HUES48 (cell line): Measurements from ENCODE around the gene IL26.

Experiments used
- H3K27ac ChIP-seq: one replicate; pipeline ENCODE4 v1.7.0; 2013; ENCODE audit warnings: low read depth, low read length, inconsistent platforms
- H3K27me3 ChIP-seq: 2 replicates; pipeline ENCODE4 v1.6.1; 2013; ENCODE audit warnings: mild to moderate bottlenecking, low read length; ENCODE audit not compliant: control insufficient read depth, insufficient read depth
- H3K36me3 ChIP-seq: 2 replicates; pipeline ENCODE4 v1.6.1; 2013; ENCODE audit warnings: low read length; ENCODE audit not compliant: control insufficient read depth, insufficient read depth
- H3K4me1 ChIP-seq: 2 replicates; pipeline ENCODE4 v1.6.1; 2013; ENCODE audit warnings: mild to moderate bottlenecking, low read length; ENCODE audit not compliant: control insufficient read depth, insufficient read depth
- H3K4me3 ChIP-seq: 2 replicates; pipeline ENCODE4 v1.5.1; 2013; ENCODE audit warnings: mild to moderate bottlenecking, low read depth, low read length
- H3K9ac ChIP-seq: 2 replicates; pipeline ENCODE4 v1.6.1; 2013; ENCODE audit warnings: mild to moderate bottlenecking, low read depth, low read length, moderate library complexity
- H3K9me3 ChIP-seq: 2 replicates; pipeline ENCODE4 v1.6.1; 2013; ENCODE audit warnings: low read length; ENCODE audit not compliant: control insufficient read depth, insufficient read depth

IL26 gene

GRCh38 chr12:68260153-68260552 lies 34.5 kb upstream of the IL26 start:
- H3K9me3 ChIP-seq = no peaks in the 10 kb centered on the region
- H3K36me3 ChIP-seq = no peaks in the 10 kb centered on the region
- H3K27me3 ChIP-seq = no peaks in the 10 kb centered on the region
- H3K4me1 ChIP-seq = peaks cover 3% of the 10 kb centered on the region; the same call in 1 of the 2 replicates
- H3K9ac ChIP-seq = no peak overlapping the region
- no peak overlapping the region for H3K27ac ChIP-seq
- H3K4me3 ChIP-seq = no peak overlapping the region

- no peaks in the 10 kb centered on the region for H3K27me3 ChIP-seq
- no peak overlapping the region for H3K9ac ChIP-seq
- peaks cover 3% of the 10 kb centered on the region; the same call in 1 of the 2 replicates for H3K4me1 ChIP-seq
- no peaks in the 10 kb centered on the region for H3K9me3 ChIP-seq
- H3K27ac ChIP-seq = peak overlapping the region; percentile 53
- no peak overlapping the region for H3K4me3 ChIP-seq
- no peaks in the 10 kb centered on the region for H3K36me3 ChIP-seq
Measured at GRCh38 chr12:68259318-68259940, 33.8 kb upstream of the IL26 start.

GRCh38 chr12:68253504-68253903 lies 27.9 kb upstream of the IL26 start, which contains the start of gene IL22:
Gene IL22, minus strand, starts transcription at chr12:68253604. Its CDS starts 156 bp downstream, at chr12:68253448.
- no peaks in the 10 kb centered on the region for H3K36me3 ChIP-seq
- H3K4me1 ChIP-seq = no peaks in the 10 kb centered on the region
- H3K4me3 ChIP-seq = no peak within 1 kb of the TSS
- H3K27me3 ChIP-seq = no peaks in the 10 kb centered on the region; the same call in 1 of the 2 replicates
- no peaks in the 10 kb centered on the region for H3K9me3 ChIP-seq
- no peak within 1 kb of the TSS for H3K27ac ChIP-seq
- no peak within 1 kb of the TSS for H3K9ac ChIP-seq

- Histone ChIP-seq H3K4me1 (no peaks in the 10 kb centered on the region), H3K27ac (no peak overlapping the region), H3K27me3 (no peaks in the 10 kb centered on the region; the same call in 1 of the 2 replicates), H3K9ac (no peak overlapping the region), H3K4me3 (no peak overlapping the region), H3K36me3 (no peaks in the 10 kb centered on the region), H3K9me3 (0 out of 2 replicates have a peak, but pooled peaks cover 1% of the 10 kb centered on the region)
Measured at GRCh38 chr12:68252077-68252476, 26.5 kb upstream of the IL26 start.

- no peak overlapping the region for H3K27ac ChIP-seq
- no peaks in the 10 kb centered on the region for H3K36me3 ChIP-seq
- no peaks in the 10 kb centered on the region for H3K4me1 ChIP-seq
- H3K9ac ChIP-seq = no peak overlapping the region
- no peak overlapping the region for H3K4me3 ChIP-seq
- no peaks in the 10 kb centered on the region; the same call in 1 of the 2 replicates for H3K27me3 ChIP-seq
- H3K9me3 ChIP-seq = 0 out of 2 replicates have a peak, but pooled peaks cover 2% of the 10 kb centered on the region
Measured at GRCh38 chr12:68250454-68250853, 24.8 kb upstream of the IL26 start.

- no peaks in the 10 kb centered on the region for H3K4me1 ChIP-seq
- H3K4me3 ChIP-seq = no peak overlapping the region
- H3K27ac ChIP-seq = no peak overlapping the region
- no peak overlapping the region for H3K9ac ChIP-seq
- H3K9me3 ChIP-seq = 0 out of 2 replicates have a peak, but pooled peaks cover 2% of the 10 kb centered on the region
- no peaks in the 10 kb centered on the region; the same call in 1 of the 2 replicates for H3K27me3 ChIP-seq
- H3K36me3 ChIP-seq = no peaks in the 10 kb centered on the region
Measured at GRCh38 chr12:68247785-68248184, 22.2 kb upstream of the IL26 start.

GRCh38 chr12:68246350-68246749 lies 20.7 kb upstream of the IL26 start:
- no peaks in the 10 kb centered on the region for H3K36me3 ChIP-seq
- H3K9me3 ChIP-seq = 0 out of 2 replicates have a peak, but pooled peaks cover 2% of the 10 kb centered on the region
- H3K4me1 ChIP-seq = no peaks in the 10 kb centered on the region
- no peak overlapping the region for H3K9ac ChIP-seq
- H3K27ac ChIP-seq = no peak overlapping the region
- H3K4me3 ChIP-seq = no peak overlapping the region
- H3K27me3 ChIP-seq = no peaks in the 10 kb centered on the region; the same call in 1 of the 2 replicates

GRCh38 chr12:68245180-68246021 lies 19.8 kb upstream of the IL26 start:
- Histone ChIP-seq H3K27ac (no peak overlapping the region), H3K4me1 (no peaks in the 10 kb centered on the region)

GRCh38 chr12:68242777-68243176 lies 17.2 kb upstream of the IL26 start:
- no peaks in the 10 kb centered on the region for H3K27me3 ChIP-seq
- H3K9ac ChIP-seq = no peak overlapping the region
- H3K36me3 ChIP-seq = no peaks in the 10 kb centered on the region
- H3K4me1 ChIP-seq = no peaks in the 10 kb centered on the region
- no peak overlapping the region for H3K27ac ChIP-seq
- 0 out of 2 replicates have a peak, but pooled peaks cover 2% of the 10 kb centered on the region for H3K9me3 ChIP-seq
- no peak overlapping the region for H3K4me3 ChIP-seq

More at GRCh38 chr12:68245180-68246021, 19.8 kb upstream of the IL26 start:
- no peak overlapping the region for H3K9ac ChIP-seq
- H3K36me3 ChIP-seq = no peaks in the 10 kb centered on the region
- H3K9me3 ChIP-seq = 0 out of 2 replicates have a peak, but pooled peaks cover 2% of the 10 kb centered on the region
- H3K27me3 ChIP-seq = no peaks in the 10 kb centered on the region; the same call in 1 of the 2 replicates
- H3K4me3 ChIP-seq = no peak overlapping the region

GRCh38 chr12:68240975-68241374 lies 15.4 kb upstream of the IL26 start:
- Histone ChIP-seq H3K9ac (no peak overlapping the region), H3K4me1 (no peaks in the 10 kb centered on the region), H3K4me3 (no peak overlapping the region), H3K36me3 (no peaks in the 10 kb centered on the region), H3K27ac (no peak overlapping the region), H3K9me3 (no peaks in the 10 kb centered on the region), H3K27me3 (no peaks in the 10 kb centered on the region)

- H3K4me1 ChIP-seq = no peaks in the 10 kb centered on the region
- no peak overlapping the region for H3K9ac ChIP-seq
- no peaks in the 10 kb centered on the region for H3K36me3 ChIP-seq
- H3K27ac ChIP-seq = no peak overlapping the region
- H3K27me3 ChIP-seq = no peaks in the 10 kb centered on the region
- H3K9me3 ChIP-seq = no peaks in the 10 kb centered on the region
- no peak overlapping the region for H3K4me3 ChIP-seq
Measured at GRCh38 chr12:68240079-68240478, 14.5 kb upstream of the IL26 start.
